Measurements from ENCODE around the gene MAEA.

- TF ChIP-seq, protein P1, sequence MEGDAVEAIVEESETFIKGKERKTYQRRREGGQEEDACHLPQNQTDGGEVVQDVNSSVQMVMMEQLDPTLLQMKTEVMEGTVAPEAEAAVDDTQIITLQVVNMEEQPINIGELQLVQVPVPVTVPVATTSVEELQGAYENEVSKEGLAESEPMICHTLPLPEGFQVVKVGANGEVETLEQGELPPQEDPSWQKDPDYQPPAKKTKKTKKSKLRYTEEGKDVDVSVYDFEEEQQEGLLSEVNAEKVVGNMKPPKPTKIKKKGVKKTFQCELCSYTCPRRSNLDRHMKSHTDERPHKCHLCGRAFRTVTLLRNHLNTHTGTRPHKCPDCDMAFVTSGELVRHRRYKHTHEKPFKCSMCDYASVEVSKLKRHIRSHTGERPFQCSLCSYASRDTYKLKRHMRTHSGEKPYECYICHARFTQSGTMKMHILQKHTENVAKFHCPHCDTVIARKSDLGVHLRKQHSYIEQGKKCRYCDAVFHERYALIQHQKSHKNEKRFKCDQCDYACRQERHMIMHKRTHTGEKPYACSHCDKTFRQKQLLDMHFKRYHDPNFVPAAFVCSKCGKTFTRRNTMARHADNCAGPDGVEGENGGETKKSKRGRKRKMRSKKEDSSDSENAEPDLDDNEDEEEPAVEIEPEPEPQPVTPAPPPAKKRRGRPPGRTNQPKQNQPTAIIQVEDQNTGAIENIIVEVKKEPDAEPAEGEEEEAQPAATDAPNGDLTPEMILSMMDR (IDR thresholded peaks at IDR 0.05; ENCODE audit: low read depth, low read length, poor library complexity, severe bottlenecking): no peak
- TF ChIP-seq EZH2phosphoT487 (IDR thresholded peaks at IDR 0.05; ENCODE audit: borderline replicate concordance, low read length): no peak
Measured at GRCh38 chr4:1298461-1298860, 8.8 kb downstream of the MAEA start.

All from DOHH2 (cell line).